Ovary (tissue), 3 donors: ENCODE measurements around the gene ABL1.

ENCODE experiments used
- CTCF ChIP-seq, 3 donors: fragments of 450-650 bp in 2 of 3; fragments of 200-600 bp in 1 of 3; IDR thresholded peaks; one replicate each; pipeline versions ENCODE4 v1.5.1 to v1.8.0; 2016 to 2022; ENCODE audit warnings: antibody characterized with exemption in 3 of 3, mild to moderate bottlenecking in 1 of 3
- POLR2A ChIP-seq: fragments of 450-650 bp; IDR thresholded peaks from one replicate; pipeline ENCODE4 v1.6.1; 2017; ENCODE audit warnings: antibody characterized with exemption, mild to moderate bottlenecking, moderate library complexity
- donor health status: DM: no; HTN: no; CAD: no.

DNA sequence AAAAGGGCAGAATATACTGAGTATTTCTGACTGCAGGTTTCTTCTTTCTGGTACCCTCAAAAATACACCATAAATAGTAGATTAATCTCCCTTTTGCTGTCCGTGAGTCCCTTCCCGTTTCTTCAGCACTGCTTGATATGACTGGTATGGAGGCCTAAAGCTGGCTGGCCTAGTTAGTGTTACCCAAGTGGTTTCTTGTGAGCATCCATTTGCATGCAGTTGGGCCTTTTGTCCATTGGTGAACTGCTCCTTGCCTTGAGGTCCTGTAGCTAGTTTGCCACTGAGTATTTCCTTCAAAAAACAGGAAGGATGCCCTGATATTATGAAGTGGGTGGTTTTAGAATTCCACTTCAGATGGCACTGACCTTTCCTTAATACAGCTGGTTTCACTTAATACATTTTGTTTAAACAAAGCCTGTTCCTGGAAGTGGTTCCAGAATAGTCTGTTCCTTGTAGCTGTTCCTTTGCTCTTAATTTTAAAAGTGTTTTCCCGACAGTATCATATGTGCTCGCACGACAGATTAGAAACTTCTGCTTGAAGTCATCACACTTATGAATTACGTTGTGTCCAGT is 40.0 kb upstream of the ABL1 start:
- TF ChIP-seq CTCF (IDR thresholded peaks at IDR 0.05), result no peak
- TF ChIP-seq POLR2A, result no peak
